Measurements from ENCODE around the gene SCN1B.
"Not testable (repeated sequence)": the region's sequence is repeated elsewhere in the genome, so short reads cannot be mapped to it uniquely, and the experiment has no call there.

Gene SCN1B

GRCh38 chr19:35034588-35035382 lies 4.5 kb downstream of the SCN1B start:
- peak in 1 of 51 donors; percentile 24 for DNase-seq

- DNase-seq = peak in 19 of 51 donors; percentile 14 to 59 (median 36)
These were observed 7.7 kb downstream of the SCN1B start for GRCh38 chr19:35037716-35038622.

- peak in 2 of 51 donors; percentile 12 to 16 for DNase-seq
These were observed 8.6 kb downstream of the SCN1B start for GRCh38 chr19:35038623-35039512.

DNA sequence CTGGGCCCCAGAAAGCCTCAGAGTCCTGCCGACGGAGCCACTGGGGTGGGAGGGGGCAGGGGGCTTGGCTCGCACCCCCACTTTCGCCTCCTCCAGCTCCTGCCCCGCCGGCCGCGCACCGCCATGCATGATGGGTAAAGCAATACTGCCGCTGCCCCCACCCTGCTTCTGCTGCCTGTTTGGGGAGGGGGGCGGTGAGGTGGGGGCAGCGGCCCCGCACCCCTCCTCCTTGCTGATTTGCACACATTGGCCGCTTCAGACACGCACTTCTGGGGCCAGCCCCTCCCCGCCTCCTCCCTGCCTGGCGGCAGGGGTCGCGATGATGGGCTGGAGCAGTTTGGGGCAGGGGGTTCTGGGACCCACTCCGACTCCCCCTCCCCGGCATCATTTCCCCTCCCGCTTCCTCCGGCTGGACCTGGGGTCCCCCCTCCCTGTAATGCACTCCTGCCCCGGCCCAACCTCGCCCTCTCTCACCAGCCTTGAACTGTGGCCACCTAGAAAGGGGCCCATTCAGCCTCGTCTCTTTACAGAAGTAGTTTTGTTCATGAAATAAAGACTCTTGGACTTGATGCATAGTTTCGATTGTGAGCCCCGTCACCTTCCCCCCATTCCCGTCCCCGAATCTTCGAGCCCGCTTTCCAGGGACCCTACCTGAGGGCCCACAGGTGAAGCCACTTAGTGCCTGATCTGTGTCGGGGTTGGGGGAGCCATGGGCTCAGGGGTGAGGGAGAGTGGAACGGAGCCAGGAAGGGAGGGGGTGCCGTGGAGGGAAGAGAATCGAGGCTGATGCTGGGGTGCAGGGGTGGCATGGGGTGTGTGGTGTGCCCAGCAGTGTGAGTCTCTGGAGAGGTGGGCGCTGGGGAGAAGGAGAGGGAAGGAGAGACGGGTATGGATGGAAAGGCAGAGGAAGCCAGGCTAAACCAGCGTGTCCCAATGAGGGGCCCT lies 9.9 kb downstream of the SCN1B start:
- DNase-seq = peak in 1 of 51 donors; percentile 51

- peak in 43 of 51 donors; percentile 15 to 83 (median 45) for DNase-seq
These were observed 10.7 kb downstream of the SCN1B start for GRCh38 chr19:35040826-35041547.

GRCh38 chr19:35041548-35042055 lies 11.3 kb downstream of the SCN1B start, which contains the start of gene HPN:
HPN (plus strand) TSS chr19:35041721; CDS start chr19:35042507, 786 bp downstream.
- no peak for DNase-seq

DNA sequence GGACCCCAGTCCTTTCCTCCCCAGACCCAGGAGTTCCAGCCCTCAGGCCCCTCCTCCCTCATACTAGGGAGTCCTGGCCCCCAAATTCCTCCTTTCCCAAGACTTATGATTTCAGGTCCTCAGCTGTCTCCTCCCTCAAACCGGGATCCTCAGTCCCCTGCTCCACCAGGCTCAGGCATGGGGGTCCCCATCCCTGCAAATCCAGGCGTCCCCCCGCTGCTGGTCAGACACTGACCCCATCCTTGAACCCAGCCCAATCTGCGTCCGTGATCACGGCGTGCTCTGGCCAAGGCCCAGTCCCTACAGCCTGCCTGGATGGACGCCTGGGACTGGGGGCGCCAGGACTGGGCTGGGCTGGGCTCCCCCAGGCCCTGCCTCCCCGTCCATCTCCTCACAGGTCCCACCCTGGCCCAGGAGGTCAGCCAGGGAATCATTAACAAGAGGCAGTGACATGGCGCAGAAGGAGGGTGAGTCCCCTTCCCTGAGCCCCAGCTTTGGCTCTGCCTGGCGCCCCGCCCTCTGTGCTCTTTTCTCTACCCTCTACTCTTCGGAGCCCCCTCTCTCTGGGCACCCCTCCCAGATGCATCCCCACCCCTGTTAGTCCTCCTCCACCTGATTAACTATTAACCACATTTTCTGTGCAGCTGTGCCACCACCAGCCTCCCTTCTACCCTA lies 11.9 kb downstream of the SCN1B start:
- DNase-seq = no peak

DNA sequence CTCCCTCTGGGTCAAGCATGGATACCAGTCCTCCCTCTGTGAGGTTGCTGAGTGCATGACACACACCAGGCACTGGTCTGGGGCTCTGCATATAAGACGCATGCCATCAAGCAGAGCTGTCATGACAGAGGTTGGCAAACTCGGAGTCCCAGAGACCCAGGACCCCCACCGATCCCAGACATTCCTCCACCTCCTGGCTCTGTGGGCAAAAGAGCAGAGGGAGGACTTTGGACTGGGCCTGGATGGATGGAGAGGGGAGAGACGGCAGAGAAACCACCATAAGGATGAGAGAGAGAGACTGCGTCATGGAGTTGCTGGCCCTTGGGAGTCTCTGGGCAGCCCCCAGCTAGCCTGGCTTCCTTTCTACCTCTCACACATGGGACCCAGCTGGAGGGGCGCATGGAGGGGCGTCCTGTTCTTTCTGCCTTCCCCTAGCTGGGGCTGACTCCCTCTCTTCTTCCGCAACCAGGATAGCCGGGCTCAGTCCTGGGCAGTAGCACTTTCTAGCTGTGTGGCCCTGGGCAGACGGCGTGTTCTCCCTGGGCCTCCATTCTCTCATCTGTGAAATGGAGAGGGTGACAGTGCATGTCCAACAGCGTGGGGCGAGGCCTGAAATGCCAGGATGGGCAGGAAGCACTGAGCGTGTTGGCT lies 12.8 kb downstream of the SCN1B start:
- no peak for DNase-seq

DNA sequence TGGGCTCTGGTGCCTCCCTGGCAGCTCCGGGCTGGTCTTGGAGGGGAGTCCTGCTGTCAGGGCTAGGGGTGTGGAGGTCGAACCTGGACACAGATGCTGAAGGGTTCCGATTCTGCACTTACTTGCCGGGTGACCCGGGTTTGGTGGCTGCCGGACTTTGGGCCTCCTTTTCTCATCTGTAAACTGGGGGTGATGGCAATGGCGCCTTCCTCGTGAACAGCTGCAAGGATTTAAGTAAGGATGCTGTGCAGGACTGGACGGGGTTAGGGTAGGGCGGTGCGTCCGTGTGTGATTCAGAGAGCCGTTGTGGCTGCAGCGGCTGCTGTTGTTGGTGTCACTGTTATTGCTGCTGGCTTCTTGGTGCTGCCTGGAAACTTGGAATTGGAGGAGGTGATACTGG lies 13.6 kb downstream of the SCN1B start:
- DNase-seq = no peak

GRCh38 chr19:35044317-35045117 lies 14.2 kb downstream of the SCN1B start:
- DNase-seq = peak in 48 of 51 donors; percentile 18 to 84 (median 52)

DNA sequence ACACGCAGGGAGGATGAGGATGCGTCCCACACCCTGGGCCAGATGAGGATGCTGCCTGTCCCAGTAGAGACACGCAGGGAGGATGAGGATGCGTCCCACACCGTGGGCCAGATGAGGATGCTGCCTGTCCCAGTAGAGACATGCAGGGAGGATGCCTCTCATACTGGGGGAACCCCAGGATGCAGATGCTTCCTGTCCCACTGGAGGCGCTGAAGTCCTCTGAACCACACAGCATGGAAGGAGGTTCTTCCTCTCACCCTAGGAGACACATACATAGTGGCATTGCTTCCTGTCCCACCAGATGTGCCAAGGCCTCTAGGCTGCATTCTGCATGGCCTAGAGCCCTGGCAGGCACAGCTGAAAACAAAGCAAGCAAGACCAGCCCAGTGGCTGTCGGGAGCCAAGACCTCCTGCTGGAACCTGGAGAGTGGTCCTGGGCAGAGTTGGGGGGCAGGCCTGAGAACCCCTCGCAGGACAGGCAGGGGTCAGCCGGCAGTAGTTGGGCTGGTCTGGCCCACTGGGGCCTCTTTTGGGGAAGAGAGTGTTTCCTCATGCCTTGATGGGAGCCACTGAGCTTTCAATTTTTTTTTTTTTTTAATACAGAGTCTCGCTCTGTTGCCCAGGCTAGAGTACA lies 15.5 kb downstream of the SCN1B start:
- DNase-seq = peak in 21 of 51 donors; percentile 23 to 68 (median 31)

DNA sequence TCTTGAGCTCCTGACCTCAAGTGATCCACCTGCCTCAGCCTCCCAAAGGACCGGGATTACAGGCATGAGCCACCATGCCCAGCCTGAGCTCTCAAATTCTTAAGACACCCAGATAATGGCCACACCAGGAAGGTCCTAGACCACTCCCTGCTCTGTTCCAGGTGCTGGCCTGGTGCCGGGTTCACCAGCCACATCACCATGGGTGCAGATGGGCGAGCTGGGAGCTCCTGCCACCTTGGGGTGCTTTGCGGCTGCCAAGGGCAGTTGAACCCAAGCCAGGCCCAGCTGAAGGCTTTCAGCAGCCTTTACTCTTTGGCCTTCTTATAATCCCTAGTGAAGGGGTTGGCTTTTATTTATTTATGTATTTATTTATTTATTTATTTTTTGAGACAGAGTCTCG lies 16.2 kb downstream of the SCN1B start:
- peak in 1 of 51 donors; percentile 15 for DNase-seq

- DNase-seq = peak in 46 of 51 donors; percentile 20 to 90 (median 71)
These were observed 18.7 kb downstream of the SCN1B start for GRCh38 chr19:35048911-35049411.

GRCh38 chr19:35049456-35049855 lies 19.2 kb downstream of the SCN1B start:
- peak in 2 of 51 donors; percentile 55 to 75 for DNase-seq

DNA sequence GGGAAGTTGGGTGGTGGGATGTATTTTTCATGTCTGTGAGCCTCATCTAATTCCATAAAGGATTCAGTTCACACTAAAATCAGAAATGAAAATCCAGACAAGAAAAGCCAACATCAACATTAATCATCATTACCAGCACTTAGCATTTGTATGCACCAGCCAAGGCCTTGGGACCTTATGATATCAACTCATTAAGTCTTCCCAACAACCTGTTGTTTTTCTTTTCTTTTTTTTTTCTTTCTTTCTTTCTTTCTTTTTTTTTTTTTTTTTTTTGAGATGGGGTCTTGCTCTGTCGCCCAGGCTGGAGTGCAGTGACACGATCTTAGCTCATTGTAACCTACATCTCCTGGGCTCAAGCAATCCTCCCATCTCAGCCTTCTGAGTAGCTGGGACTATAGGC lies 20.4 kb downstream of the SCN1B start:
- not testable (repeated sequence) for DNase-seq

GRCh38 chr19:35051268-35051667 lies 21.0 kb downstream of the SCN1B start:
- not testable (repeated sequence) for DNase-seq
